Epithelial cell of prostate (primary cell): ENCODE results near the gene WIPF1.

Source experiments
- DNase-seq: peaks from one replicate; pipeline ENCODE4 v3.0.0-alpha.2; 2011; ENCODE audit warnings: low read depth, low spot score
- H3K27ac ChIP-seq: fragments of 450-650 bp; 2 replicates; pipeline ENCODE4 v1.5.1; 2017; ENCODE audit warnings: mild to moderate bottlenecking

WIPF1 gene

GRCh38 chr2:174600349-174600748 is 2.7 kb upstream of the WIPF1 start:
- no peak for DNase-seq
- H3K27ac ChIP-seq = no peak overlapping the region

GRCh38 chr2:174599310-174599921 is 1.8 kb upstream of the WIPF1 start:
- H3K27ac ChIP-seq = no peak overlapping the region
- DNase-seq = no peak

DNA sequence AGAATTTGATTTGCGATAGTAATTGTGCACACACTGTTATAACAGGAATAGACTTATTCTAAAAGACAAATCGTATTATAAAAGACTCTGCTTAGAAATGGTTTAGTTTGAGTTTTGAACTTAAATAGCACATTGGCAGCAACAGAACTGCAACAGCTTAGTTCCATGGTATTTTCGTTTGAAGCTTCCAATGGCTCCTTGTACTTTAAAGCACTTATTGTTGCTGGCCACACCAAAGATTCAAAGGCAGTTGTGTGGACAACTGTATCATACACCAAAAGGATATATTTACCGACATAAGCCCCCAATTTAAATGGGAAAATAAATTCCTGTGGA is 627 bp downstream of the WIPF1 start:
- peak overlapping the region; percentile 38 for H3K27ac ChIP-seq
- no peak for DNase-seq

DNA sequence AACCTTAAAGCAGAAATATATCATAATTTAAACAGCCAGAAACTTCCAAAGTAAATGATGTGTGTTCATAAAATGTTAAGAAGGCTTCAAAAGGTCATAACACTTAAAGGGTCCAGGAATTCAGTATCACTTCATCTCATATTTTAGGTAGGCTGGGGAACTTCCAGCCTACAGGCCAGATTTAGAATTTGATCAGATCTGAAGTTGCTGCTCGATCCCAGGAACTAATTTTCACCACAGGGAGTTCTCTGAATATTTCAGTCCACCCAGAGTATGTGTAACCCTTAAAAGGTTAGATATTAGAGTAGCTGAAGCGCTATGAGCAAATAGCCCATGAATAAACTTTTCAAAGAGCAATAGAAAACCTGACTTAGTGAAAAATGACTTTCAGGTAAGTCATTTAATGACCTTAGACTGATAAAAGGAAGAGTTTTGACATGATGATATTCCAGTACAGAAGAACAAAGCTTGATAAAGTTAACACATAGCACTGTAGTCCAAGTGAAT is 1.7 kb downstream of the WIPF1 start:
- no peak overlapping the region for H3K27ac ChIP-seq
- DNase-seq = no peak

- DNase-seq = no peak
- no peak overlapping the region for H3K27ac ChIP-seq
These were observed 2.3 kb downstream of the WIPF1 start for GRCh38 chr2:174595116-174595809.

DNA sequence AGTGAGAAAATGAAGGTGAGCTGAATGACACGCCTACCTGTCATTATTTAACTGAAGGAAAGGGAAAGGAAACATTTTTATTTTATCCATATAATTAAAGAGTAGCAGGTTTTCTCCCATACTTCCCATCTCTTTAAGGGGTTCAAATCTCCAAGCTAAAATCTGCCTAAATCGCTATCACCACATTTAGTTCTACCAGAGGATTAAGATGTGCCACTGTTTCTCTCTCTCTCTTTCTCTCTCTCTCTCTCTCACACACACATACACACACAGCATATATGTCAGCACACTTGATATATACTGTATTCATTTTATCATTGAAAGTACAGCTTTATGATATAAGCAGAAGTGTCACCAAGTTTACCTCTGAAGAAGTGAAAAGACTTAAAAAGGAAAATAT is 3.1 kb downstream of the WIPF1 start:
- no peak for DNase-seq
- no peak overlapping the region for H3K27ac ChIP-seq

GRCh38 chr2:174593574-174594203 is 3.9 kb downstream of the WIPF1 start:
- no peak overlapping the region for H3K27ac ChIP-seq
- no peak for DNase-seq

DNA sequence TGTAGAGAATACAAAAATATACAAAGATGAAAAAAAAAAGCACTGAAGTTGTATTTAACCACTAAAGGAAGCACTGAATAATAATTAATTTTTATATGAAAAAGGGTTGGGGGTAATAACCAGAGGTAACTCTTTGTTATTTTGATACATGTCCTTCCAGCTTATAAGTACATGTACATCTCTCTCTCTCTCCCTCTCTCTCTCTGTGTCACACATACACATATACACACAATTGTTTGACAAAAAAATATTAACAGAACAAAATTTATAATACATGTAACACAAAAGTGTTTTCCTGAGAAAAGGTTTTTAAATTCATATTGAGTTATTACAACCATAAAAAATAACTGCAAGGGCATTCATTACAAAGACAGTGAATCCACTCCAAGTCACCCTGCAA is 4.6 kb downstream of the WIPF1 start:
- no peak overlapping the region for H3K27ac ChIP-seq
- no peak for DNase-seq

DNA sequence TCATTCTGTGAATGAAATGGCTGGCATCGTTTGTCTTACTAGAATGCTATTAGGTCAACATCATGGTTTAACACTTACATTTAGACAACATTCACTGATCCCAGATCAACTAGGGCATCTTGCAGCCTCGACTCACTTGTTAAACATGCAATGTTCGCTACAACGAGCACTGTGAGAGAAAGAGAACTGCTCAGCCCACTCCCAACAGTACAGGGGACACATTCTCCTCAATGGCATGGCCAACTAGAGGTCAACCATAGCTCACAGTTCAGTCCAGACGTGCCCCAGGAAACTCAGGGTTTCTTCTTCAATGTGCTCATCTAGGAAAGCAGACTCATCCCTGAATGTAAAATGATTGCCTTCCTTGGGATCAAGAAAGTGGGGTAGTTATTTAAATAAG is 5.9 kb downstream of the WIPF1 start:
- H3K27ac ChIP-seq = no peak overlapping the region
- no peak for DNase-seq

GRCh38 chr2:174590928-174591648 is 6.5 kb downstream of the WIPF1 start:
- no peak for DNase-seq
- H3K27ac ChIP-seq = no peak overlapping the region

- no peak for DNase-seq
- no peak overlapping the region for H3K27ac ChIP-seq
These were observed 7.3 kb downstream of the WIPF1 start for GRCh38 chr2:174590346-174590745.

DNA sequence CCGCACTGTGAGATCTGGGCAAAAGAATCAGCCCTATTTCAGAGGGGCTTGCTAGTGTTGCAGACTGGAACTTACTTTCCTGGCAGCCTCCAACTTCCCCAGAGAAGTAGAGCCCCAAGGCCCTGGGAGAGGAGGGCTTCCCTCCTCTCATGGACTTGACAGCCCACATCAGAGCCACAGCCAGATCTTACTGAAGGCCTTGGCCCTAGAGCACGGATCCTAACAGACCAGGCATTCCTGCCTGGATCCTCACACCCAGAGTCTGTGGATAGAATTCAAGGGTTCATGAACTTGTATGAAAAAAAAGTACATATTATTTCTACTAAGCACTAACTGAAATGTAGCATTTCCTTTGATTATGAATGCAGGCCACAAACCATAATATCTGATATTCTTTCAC is 8.3 kb downstream of the WIPF1 start:
- H3K27ac ChIP-seq = no peak overlapping the region
- DNase-seq = no peak

DNA sequence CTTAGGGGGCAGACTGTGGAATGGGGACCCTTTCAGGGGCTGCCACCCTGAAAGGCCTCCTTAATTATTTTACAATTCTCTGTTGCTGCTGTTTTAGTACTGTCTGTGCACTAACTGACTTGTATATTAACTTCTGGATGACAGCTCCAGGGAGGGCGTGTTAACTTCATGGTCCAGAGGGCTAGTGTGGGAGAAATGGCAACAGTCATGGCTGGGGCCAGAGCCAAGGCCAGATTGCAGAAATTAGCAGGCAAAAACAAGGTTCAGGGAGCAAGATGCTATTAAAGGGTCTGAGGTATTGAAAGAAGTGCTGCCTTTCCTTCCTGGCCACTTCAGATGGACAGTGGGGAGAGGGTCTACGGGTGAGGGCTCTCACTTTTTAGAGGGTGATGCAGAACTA is 9.1 kb downstream of the WIPF1 start:
- no peak overlapping the region for H3K27ac ChIP-seq
- DNase-seq = no peak

DNA sequence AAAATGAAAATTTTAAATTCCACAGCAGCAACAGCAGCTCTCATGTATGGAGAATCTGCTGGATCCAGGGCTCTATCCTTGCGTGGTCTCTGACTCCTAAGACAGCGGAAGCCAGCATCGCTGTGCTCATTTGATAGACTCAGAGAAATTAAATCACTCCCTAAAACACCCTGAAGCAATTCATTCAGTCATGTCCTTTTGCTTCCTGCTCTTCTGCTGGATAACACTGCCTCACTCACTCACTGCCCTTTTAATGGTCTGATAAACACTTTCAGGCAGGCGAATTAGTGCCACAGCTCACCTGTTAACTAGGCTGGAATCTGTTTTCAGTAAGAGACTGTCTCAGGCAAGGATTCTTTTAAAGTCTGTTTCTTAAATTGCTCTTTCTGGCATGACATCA is 10.0 kb downstream of the WIPF1 start:
- no peak for DNase-seq
- no peak overlapping the region for H3K27ac ChIP-seq

DNA sequence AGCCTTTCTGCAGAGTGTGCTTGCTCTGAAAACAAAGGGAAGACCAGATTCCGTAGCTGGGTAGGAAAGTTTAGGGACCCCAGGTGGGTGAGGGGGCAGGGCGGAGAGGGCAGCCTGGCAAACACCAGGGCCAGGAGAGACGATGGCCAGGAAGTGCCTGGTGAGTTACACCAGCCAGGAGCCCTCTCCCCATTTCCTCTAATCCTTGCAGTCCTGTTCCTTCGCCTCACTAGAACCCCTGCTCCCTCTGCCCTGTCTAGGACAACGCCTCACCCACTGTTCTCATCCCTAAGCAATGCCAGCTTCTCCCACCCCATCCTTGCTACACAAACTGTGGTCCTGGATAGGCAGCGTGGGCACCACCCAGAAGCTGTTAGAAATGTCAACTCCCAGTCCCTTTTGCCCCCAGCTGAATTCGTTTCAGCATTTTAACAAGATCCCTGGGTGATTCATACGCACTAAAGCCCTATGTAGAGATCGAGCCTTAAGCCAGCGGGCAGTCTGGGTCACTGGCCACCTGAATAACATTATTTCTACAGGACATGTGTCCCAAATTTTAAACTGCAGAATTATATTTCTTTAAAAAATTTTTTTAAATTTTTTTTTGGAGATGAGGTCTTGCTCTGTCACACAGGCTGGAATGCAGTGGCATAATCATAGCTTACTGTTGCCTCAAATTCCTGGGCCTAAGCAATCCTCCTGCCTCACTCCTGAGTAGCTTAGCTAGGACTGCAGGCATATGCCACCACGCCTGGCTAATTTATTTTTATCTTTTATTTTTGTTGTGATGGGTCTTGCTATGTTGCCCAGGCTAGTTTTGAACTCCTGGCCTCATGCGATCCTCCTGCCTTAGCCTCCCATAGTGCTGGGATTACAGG is 10.9 kb downstream of the WIPF1 start:
- H3K27ac ChIP-seq = no peak overlapping the region
- no peak for DNase-seq

DNA sequence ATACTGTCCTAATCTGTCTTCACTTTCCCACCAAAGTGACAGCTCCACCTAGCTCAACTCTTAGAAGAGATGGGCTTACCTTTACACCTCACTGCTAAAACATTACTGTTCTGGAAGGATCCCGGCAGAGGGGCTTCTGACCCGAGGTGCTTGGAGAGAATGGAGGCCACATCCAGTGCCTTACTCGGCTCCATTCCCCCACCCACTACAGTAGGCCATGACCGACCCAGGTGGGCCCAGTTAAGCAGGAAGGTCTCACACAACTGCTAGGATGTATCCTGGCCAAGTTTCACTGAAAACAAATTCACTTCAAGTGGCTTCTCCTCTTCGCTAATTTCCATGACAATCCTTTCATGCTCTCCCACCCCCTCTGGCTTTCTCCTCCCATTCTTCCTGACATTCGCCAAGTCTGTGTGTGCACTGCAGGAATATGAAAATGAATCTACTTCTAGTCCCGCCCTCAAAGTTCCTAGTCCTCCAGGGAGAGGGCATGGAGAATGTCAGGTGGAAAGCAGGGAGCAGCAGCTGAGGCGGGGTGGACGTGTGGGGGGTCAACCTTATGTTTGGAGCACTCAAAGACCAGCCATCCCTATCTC is 11.8 kb downstream of the WIPF1 start:
- no peak overlapping the region for H3K27ac ChIP-seq

GRCh38 chr2:174585146-174585545 is 12.5 kb downstream of the WIPF1 start:
- H3K27ac ChIP-seq = no peak overlapping the region
- no peak for DNase-seq

More for the DNA sequence above, 11.8 kb downstream of the WIPF1 start:
- no peak for DNase-seq

DNA sequence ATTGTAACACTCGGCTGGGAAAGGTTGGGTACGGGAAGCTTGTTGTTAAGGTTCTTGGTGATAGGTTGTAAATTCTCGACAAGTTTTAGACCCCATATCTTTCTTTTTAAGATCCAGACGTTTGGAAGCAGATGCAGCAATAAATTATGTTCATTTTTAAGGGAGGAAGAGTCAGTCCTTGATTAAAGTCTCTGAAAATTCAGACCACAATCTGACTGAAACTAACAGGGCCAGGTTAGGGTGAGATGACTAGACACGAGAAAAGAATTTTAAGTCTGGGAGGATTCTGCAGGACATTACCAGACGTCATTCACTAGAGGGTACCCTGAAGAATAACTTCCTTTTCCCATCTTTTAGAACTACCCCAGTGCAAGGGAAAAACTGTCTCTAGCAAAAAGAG is 16.1 kb downstream of the WIPF1 start:
- no peak for DNase-seq
- no peak overlapping the region for H3K27ac ChIP-seq

GRCh38 chr2:174580951-174581350 is 16.7 kb downstream of the WIPF1 start:
- DNase-seq = no peak
- no peak overlapping the region for H3K27ac ChIP-seq
